Loucy (cell line): ENCODE data around the gene CAPN8.

Experiments used
- EZH2phosphoT487 ChIP-seq: fragments of 200-600 bp; IDR thresholded peaks from 2 replicates; pipeline ENCODE4 v1.6.1; 2018; ENCODE audit warnings: antibody characterized with exemption, mild to moderate bottlenecking, moderate library complexity, borderline replicate concordance
- TF ChIP-seq, protein P1 (sequence below): fragments of 200-600 bp; sonication (generic); conservative IDR thresholded peaks from 2 replicates; pipeline ENCODE4 v1.5.1; 2014; ENCODE audit warnings: mild to moderate bottlenecking, antibody characterized with exemption, low read length

DNA sequence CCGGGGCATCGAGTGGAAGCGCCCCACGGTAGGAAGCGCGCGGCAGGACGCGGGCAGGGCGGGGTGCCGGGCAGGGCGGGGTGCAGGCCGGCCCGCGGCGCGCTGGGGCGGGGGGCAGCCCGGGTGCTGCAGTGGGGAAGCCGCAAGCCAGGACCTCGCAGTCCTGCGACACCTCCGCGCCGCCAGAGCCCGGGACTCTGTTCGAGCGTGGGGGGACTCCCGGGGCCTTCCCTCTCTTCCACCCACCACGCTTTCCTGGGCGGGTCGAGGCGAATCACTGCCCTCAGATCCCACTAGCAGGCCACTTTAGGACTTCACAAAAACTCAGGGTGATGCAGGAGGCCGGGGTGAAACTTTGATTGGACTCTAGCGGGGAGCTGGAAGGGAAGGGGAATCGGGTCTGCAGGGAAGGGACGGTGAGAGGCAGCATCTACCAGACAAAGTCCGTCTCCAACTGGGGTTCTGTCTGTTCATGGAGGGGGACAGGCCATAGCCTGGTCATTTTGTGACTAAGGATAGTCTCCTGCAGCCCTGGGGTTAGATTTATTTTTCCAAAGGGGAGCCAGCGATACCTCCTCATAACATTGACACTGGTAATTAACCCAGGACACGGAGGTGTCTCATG, 47.5 kb upstream of the CAPN8 start:
- no peak for TF ChIP-seq EZH2phosphoT487
- TF ChIP-seq, protein P1, sequence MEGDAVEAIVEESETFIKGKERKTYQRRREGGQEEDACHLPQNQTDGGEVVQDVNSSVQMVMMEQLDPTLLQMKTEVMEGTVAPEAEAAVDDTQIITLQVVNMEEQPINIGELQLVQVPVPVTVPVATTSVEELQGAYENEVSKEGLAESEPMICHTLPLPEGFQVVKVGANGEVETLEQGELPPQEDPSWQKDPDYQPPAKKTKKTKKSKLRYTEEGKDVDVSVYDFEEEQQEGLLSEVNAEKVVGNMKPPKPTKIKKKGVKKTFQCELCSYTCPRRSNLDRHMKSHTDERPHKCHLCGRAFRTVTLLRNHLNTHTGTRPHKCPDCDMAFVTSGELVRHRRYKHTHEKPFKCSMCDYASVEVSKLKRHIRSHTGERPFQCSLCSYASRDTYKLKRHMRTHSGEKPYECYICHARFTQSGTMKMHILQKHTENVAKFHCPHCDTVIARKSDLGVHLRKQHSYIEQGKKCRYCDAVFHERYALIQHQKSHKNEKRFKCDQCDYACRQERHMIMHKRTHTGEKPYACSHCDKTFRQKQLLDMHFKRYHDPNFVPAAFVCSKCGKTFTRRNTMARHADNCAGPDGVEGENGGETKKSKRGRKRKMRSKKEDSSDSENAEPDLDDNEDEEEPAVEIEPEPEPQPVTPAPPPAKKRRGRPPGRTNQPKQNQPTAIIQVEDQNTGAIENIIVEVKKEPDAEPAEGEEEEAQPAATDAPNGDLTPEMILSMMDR: no peak
